ENCODE results near the gene CABP1. TPM values are rescaled to one million over a fixed set of nuclear protein-coding genes. Genes with fewer than 3 reads are reported as not detected.

Gene CABP1
- total RNA-seq, 1 donor from 2014 or later: 1.2 TPM

GRCh38 chr12:120686151-120686689 is 45.8 kb downstream of the CABP1 start:
- no peak for TF ChIP-seq CTCF (conservative IDR thresholded peaks at IDR 0.05)
- Mint-ChIP-seq H3K36me3 (ENCODE audit: low read depth) (no peaks in the 10 kb centered on the region), H3K4me1 (peaks cover 34% of the 10 kb centered on the region), H3K27me3 (ENCODE audit: low read depth) (no peaks in the 10 kb centered on the region), H3K4me3 (peak overlapping the region; percentile 99), H3K27ac (ENCODE audit: unreplicated experiment) (peak overlapping the region; percentile 96), H3K9me3 (no peaks in the 10 kb centered on the region)
- peak; percentile 92 for DNase-seq (ENCODE audit: low read depth, low spot score)

- Mint-ChIP-seq H3K4me1 (peaks cover 40% of the 10 kb centered on the region), H3K36me3 (ENCODE audit: low read depth) (no peaks in the 10 kb centered on the region), H3K27me3 (ENCODE audit: low read depth) (no peaks in the 10 kb centered on the region), H3K4me3 (peak within 1 kb of the TSS; percentile 99), H3K9me3 (no peaks in the 10 kb centered on the region), H3K27ac (ENCODE audit: unreplicated experiment) (peak within 1 kb of the TSS; percentile 96)
- peak; percentile 98 for DNase-seq (ENCODE audit: low read depth, low spot score)
- TF ChIP-seq CTCF (conservative IDR thresholded peaks at IDR 0.05): no peak
Observed at GRCh38 chr12:120686690-120687577, 46.5 kb downstream of the CABP1 start, which contains the start of gene MLEC. Gene MLEC (plus strand): TSS chr12:120687149. CDS start chr12:120687297, 148 bp downstream.

GRCh38 chr12:120687578-120688289 is 47.3 kb downstream of the CABP1 start:
- no peaks in the 10 kb centered on the region for H3K36me3 Mint-ChIP-seq (ENCODE audit: low read depth)
- peak overlapping the region; percentile 97 for H3K4me3 Mint-ChIP-seq
- DNase-seq (ENCODE audit: low read depth, low spot score): no peak
- no peaks in the 10 kb centered on the region for H3K9me3 Mint-ChIP-seq
- no peak for TF ChIP-seq CTCF (conservative IDR thresholded peaks at IDR 0.05)
- no peaks in the 10 kb centered on the region for H3K27me3 Mint-ChIP-seq (ENCODE audit: low read depth)
- H3K4me1 Mint-ChIP-seq: peaks cover 48% of the 10 kb centered on the region
- H3K27ac Mint-ChIP-seq (ENCODE audit: unreplicated experiment): peak overlapping the region; percentile 58

- Mint-ChIP-seq H3K4me3 (peak overlapping the region; percentile 97), H3K27ac (ENCODE audit: unreplicated experiment) (peak overlapping the region; percentile 58), H3K9me3 (no peaks in the 10 kb centered on the region), H3K27me3 (ENCODE audit: low read depth) (no peaks in the 10 kb centered on the region), H3K36me3 (ENCODE audit: low read depth) (no peaks in the 10 kb centered on the region), H3K4me1 (peaks cover 57% of the 10 kb centered on the region)
- DNase-seq (ENCODE audit: low read depth, low spot score): no peak
- TF ChIP-seq CTCF (conservative IDR thresholded peaks at IDR 0.05): no peak
Observed at GRCh38 chr12:120688527-120689071, 48.2 kb downstream of the CABP1 start.

GRCh38 chr12:120689397-120690082 is 49.1 kb downstream of the CABP1 start:
- Mint-ChIP-seq H3K9me3 (no peaks in the 10 kb centered on the region), H3K27ac (ENCODE audit: unreplicated experiment) (no peak overlapping the region), H3K27me3 (ENCODE audit: low read depth) (no peaks in the 10 kb centered on the region), H3K4me1 (peaks cover 66% of the 10 kb centered on the region), H3K4me3 (peak overlapping the region; percentile 97), H3K36me3 (ENCODE audit: low read depth) (peaks cover 3% of the 10 kb centered on the region)
- no peak for TF ChIP-seq CTCF (conservative IDR thresholded peaks at IDR 0.05)
- DNase-seq (ENCODE audit: low read depth, low spot score): no peak
